NCI-H146 treated with DMSO at 0.1 percent for 48 hours (cell line): ENCODE results near the gene STUM.
"Not testable (repeated sequence)": the region's sequence is repeated elsewhere in the genome, so short reads cannot be mapped to it uniquely, and the experiment has no call there.

Experiments
- DNase-seq: peaks from one replicate; lab custom pipeline; 2025; ENCODE audit not compliant: unreplicated experiment; lab: John Stamatoyannopoulos, UW

Gene STUM

DNA sequence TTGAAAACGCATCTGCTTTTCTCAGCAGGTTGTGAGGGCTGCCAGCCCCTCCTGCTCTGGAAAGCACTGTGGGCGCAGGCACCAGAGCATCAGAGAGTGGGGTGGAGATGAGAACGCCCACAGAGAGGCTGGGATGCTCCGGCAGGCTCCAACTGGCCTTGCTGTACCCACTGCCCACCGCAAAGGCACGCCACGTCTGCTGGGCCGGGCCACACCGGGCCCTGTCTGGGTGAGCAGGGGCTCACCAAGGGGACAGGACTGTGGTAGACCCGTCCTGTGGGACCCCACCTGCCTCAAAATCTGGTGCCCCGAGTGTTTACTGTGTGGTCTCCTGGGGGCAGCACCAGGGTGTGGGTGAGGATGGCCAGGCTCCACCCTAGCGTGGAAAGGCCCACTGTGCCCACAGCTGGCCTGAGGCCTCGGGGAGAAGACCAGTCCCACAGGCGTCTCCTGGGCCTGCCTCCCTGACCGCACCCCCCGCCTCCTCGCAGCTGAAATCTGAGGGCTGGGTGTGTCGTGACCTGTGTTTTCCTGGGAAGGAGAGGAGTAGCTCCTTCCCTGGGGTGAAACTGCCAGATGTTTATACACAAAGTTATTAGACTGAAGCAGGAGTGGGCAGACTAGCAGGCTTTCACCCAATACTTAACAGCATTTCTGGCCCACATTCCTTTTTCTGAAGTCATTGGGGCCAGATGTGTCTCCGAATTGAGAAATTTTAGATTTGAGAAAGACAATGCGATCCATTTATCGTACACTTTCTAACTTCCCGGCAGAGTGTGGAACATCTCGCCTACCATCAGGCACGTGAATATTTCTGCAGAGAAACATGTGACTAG is 53.8 kb downstream of the STUM start:
- no peak for DNase-seq

DNA sequence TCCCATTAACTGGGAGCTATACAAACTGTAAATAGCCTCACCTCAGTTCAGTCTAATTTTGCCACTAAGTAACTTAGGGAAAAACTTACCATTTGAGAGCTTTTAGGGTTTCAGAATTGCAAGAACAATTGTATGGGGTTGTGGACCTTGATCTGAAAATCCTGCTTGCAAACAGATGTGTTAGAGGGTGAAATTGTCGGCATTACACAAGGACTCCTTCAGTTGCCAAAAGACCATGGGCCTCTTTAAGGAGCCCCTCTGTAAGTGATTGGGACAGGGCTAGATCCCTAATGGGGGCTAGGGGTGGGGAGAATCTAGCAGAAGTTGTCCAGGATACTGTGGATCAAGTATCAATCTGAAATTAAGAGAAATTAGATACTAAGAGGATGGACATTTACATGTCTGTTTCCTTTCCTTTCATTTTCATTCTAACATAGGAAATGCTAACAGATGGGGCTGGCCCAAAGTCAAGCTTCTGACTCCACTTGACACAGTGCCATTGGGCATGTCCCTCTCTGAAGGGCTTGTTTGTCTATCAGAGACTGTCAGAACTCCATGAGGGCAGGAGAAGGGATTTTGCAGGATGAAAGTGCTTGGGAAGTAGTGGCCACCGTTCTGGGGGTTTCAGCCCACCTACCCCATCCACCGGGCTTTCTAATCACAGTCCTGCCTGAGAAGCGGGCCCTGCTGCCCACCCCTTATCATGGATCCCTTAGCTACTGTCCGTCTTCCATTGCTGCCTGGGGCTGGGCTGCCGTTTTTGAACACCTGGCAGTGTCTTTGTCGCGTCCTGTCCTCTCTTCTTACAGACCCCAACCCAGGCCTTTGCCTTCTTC is 54.7 kb downstream of the STUM start:
- DNase-seq: no peak

DNA sequence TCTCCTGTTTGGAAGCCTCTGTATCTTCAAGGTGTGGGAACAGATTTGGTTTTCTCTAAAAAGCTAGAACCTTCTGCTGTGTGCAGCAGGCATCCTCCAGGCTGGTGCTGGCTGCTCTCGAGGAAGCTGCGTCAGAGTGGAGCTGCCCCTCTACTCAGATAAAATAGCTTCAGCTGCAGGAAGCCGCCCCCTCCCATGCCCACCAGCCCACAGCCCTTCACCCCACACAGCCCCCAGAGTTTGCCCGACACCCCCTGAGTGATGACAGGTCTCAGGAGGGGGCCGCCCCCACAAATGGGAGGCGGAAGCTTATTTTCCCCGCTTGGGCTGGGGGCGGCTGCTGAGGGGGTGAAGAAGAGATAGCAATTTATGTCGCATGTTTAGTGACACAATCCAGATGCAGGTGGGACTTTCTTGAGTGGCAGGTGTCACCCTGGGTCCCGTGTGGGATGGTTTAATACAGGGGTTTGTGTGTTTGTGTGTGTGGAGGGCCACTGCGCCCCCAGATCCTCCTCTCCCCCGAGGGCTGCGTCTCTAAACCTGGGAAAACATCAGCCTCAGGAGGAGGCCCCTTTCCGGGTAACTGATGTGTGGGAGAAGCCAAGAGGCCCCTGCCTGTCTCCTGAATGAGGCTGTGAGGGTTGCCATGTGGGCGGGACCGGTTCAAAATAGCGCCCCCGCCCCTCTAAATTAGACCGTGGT is 55.4 kb downstream of the STUM start:
- no peak for DNase-seq

DNA sequence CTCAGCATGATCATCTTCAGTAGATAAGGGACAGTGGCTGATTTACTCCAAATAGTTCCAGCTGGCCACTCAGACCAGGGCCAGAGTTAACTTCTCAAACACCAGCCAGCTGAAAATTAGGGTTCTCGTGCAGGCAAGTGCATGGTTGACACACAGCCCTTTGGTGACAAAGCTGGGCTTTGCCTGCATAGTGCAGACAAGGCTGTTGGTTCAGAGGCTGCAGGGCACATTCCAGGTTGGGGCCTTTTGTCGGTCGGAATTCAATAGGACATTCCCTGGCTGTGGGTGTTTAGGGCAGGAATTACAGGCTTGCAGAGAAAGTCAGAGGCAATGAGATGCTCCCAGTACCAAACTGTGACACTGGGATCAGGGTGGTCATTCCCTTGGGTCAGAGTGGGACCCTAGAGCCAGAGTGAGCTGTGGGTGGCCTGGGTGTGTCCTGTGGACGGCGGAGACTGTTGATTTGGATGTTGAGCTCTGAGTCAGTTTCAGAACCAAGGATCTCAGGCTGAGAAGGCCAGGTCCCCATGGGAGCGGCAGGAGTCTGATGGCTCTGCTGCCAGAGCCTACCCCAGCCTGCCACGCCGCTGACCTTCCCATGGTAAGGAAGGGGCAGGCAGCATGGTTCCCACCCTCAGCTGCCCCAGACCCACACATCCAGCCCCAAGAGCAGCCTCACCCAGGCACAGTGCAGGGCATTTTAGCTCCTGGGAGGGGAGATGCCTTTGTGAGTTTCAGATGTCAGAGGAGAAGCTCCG is 56.2 kb downstream of the STUM start:
- DNase-seq: no peak

DNA sequence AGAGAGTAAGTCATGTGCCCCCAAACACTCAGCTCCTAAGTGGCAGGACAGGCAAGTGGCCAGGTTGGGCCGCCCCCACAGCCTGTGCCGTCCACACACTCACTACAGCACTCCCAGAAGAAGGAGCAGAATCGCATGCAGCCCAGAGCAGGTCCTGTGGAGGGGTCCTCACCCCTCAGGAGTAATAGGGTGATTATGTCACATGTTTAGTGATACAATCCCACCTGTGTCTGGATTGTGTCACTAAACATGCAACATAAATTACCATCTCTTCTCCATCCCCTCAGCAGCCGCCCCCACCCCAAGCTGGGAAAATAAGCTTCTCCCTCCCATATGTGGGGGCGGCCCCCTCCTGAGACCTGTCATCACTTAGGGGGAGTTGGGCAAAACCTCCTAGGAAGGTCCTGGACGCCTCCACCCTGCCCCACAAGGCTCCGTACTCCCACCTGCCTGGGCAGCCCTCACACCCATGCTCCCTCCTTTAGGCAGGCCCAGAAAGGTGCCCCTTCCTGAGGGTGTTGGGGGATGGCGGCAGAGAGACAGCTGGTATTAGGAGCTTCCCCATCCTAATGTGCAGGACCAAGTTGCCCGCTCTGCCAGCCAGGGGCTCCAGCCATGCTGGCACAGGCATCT is 56.9 kb downstream of the STUM start:
- DNase-seq: no peak

DNA sequence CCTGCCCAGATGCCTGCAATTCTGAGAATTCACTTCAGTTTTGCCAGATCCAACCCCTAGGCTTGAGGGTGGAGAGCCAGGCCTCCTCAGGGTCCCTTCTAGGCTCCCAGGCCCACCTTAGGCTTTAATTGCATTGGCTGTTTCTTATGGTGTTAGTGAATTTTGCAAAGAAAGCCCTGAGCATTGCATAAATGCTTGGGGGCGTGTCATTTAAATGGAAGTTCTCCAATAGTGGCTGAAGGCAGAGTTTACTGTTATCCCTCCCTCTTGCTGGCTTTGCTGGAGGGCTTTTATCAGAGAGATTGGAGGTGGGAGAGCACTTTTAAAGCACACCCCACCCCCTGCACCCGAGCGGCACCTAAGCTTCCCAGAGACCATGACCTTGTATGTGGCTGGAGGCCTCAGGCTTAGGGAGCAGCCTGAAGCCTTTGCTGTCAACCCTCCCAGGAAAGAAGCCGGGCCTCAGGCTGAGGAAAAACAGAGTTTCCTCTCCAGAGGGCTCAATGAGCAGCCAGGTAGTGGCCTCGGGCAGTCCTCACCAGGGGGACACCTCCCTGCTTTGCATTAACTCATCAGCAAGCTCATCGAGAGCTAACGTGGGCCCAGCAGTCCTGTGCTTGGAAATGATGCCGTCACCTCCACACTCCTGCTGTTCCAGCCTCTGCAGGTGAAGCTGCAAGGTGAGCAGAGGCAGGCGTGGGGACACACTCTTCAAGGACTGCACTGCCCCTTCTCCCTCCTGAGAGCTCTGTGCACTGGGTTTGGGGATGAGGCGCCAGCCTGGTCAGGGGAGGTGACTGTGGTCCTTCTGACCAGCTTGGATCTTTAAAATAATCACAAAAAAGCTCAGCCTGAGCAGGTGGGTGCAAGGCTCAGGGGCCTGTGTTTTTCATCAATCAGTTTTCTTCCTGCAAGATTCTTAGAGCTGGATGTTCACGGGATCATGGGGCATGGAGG is 58.0 kb downstream of the STUM start:
- no peak for DNase-seq

DNA sequence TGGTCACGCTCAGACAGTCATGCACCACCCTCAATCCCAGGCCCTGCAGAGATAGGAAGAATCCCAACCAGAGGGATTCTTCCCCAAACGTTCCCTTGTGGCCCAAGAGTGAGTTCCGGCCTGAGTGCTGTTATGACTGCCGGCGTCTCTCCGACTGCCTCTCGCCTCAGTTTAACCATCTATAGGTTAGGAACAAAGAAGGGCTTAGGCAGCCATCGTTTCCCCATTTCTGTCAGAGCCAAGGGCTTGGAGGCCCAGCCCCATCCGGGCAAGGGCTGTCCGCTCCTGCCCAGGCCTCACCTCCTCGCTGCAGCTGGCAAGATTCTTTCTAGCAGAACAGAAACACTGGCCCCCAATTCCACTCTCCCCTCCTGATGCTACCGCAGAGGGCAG is 58.7 kb downstream of the STUM start:
- DNase-seq: no peak

DNA sequence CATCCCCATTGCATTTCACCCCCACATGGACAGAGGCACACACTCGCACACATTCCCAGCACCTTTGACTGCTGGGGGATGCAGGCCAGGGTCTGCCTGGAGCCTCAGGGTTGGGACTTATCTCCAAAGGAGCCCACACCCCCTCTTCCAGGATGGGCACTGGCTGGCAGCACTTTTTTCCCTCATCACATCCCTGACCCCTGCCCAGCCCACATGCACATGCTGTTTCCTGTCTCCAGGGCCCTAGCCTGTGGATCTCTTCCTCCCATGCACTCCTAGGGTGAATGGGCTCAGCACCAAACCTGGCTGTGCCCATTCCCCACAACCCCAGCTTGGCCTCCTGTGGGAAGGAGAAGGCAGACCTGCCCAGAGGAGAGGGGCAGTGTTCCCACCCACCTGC is 59.3 kb downstream of the STUM start:
- no peak for DNase-seq

DNA sequence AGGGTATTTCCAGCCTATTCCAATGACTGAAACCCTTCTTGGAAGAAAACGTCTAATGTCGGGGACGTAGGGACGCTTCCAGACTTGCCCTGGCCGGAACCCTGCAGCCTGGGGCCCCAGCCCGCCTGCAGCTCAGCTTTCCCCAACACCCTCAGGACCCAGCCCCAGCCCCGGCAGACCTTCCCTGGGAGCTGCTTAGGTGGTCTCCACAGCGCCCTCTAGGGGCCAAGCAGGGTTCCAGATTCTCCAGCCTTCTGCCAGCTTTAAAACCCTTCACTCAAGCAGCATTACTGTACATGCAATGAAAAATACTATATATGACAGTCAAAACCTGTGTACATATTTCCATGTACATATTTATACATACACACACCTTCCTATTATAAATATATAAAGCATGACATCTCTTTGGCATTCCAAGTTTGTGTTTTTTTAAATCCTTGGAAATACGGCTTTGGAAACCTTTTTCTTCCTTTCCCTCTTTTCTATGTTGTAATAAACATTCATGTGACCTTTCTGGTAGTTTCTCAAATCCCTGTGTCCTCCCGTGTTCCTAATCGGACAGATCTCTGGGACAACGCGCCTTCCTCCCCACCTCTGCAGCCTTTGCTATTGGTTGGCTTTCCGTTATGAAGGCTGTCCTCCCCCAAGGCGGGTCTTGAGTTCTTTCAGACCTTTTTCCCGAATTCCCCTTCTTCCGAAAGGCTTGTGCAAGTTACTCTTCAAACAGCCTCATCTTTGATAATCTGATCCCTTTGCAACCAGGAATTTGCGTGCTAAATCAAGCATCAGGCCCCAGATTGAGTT is 60.3 kb downstream of the STUM start:
- DNase-seq: peak; percentile 28

DNA sequence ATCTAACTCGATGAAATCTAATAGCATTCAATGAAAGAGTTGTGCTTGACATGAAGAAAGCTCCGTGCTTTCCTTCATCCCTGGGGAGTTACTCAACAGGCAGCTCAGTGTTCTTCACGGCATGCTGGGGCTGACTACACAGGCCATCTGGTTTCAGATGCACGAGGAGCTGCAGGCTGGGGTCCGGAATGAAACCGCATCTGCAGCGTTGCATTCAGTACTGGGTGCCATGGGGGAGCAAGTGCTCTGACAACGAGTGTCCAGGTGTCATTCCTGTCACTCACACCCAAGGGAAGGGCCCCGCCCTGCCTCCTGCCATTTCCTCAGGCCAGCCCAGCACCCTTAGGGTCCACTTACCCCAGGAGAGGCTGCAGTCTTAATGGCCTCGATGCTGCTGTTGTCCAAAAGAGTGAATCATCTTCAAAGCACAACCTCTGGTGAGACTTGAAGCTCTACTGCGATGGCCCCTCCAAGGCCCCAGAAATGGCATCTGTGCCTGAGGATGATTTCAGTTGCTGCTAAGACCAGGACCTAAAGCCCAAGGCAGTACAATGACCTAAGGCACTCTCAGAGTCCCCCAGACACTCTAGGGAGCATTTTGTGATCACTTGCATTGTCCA is 61.4 kb downstream of the STUM start:
- no peak for DNase-seq

DNA sequence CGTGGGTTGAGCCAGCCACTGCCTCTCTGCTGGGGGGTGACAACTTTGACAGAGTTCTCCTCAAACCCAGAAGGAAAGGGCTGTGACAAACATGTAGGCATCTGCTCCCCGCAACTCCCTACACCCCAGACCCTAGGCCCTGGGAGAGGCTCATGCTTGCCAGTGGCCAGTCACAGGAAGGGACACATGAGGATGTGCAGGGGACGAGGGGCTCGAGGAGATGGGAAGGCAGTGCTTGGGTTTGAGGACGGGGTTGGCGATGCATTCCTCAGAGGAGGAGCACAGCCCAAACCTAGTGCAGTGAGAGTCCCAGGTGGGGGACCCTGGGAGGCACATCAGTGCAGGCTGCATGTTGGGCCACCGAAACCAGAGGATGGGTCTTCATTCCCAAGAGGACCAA is 62.1 kb downstream of the STUM start:
- DNase-seq: no peak

DNA sequence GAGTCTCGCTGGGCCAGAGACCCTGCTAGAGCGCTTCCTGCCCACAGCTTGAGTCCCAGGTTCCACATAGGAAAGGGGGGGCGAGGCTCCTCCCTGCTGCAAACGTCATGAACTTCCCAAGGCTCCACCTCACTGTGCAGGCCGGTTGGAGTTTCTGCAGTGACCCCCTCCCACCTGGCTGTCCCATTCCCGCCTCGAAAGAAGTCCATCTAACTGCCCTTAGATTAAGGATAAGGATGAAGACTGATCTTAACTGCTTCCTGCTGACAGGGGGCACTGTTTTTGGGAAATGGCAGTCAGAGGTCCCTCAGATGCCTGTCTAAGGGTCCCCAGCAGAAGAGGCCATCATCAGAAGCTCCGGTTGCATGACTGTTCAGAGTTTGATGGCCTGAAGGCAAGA is 62.7 kb downstream of the STUM start:
- no peak for DNase-seq

DNA sequence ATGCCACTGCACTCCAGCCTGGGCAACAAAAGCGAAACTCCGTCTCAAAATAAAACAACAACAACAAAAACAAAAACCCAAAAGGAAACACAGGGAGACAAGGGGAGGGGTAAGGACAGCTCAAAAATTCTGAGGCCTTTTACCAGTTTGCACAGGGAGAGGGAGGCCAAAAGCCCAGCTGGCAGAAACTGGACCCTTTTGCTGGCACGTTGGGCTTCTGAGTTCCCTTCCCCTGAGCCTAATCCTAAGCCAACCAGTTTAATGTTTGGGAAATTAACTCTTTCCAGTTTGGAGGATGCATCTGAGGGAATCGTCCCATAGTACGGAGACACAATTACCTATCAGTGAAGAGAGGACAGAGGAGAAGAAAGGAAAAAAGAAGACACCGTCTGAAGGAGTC is 63.4 kb downstream of the STUM start:
- not testable (repeated sequence) for DNase-seq

DNA sequence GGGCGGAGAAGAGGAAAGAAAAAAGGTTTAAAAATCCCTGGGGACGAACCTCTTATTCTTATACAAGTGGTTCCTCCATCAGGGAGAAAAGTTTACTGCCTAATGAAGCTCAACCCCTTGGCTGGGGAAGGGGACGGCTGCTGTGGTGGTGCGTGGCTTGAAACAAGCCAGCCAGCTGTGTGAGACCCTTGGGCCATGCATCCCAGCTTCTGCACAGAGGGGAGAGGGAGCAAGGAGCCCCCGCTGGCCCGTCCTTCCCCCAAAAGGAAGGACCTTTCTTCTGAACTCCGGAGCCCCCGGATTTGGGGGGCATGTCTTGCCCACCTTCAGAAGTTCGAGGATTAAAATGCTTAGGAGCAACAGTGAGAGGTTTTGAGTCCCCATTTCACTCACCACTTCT is 67.3 kb downstream of the STUM start:
- DNase-seq: no peak

DNA sequence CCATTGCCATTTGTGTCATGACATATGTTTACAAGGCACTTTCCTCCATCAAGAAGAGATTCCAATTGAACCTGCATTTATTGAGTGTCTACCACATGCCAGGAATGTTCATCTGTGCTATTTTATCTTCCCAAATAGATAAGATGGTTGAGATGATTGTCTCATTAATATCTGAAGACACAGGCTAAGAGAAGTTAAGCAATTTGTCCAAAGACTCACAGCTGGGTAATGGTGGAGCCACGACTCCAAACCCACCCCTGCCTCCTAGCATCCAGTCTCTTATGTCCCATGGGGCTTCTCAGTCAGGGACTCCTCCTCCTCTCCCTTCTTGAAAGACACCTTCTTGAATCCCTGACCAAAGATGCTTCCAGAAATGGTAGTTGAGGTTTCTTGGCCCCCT is 68.1 kb downstream of the STUM start:
- DNase-seq: no peak

DNA sequence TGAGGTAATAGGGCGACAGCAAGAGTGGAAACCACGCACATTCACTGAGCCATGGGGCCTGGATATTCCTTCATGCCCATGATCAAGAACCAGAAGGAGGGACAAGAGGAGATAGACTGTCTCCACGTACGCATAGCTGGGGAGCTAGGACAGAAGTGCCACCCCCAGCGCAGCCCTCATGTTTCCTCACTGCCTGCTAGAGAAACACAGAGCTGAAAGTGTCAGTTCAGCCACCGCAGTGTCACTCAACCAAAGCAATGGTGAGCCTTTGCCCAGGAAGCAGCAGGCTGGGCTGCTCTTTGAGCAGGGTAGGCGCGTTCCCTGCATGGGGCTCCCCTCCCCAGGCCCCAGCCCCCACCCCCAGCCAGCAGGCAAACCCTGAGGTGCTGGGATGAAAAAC is 68.5 kb downstream of the STUM start:
- no peak for DNase-seq

DNA sequence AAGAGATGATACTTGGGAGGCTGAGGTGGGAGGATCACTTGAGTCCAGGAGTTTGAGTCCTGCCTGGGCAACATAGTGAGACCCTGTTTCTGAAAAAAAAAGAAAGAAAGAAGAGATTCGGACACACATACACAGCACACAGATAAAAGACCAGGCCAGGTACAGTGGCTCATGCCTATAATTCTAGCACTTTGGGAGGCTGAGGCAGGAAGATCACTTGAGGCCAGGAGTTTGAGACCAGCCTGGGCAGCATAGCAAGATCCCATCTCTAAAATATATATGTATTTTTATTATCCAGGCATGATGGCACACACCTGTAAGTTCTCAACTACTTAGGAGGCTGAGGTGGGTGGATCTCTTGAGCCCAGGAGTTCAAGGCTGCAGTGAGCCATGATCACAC is 69.2 kb downstream of the STUM start:
- DNase-seq: not testable (repeated sequence)

DNA sequence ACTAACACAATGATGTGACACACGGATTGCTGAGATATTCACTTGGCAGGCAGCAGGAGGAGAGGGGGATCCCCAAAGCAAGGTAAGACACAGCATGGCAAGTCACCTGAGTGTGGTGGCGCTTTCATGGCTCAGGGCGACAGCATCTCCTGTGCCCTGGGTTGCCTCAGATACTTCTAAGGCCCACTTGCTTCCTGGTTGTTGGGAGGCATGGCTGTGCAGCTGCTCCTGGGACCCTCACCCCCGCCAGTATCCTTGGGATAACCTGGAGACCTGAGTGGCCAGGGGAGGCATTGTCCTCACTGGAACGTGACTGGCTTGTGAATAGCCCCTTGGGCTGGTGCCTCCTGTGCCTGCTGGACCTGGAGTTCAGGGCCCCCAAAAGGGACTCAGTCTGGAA is 69.8 kb downstream of the STUM start:
- no peak for DNase-seq
